HG03520 (cell line): ENCODE results near the gene WWC2.
"Not testable (repeated sequence)": the region's sequence is repeated elsewhere in the genome, so short reads cannot be mapped to it uniquely, and the experiment has no call there.

Experiments
- ATAC-seq: cut with Tn5 transposase; IDR thresholded peaks from one replicate; pipeline ENCODE4 v1.9.1; 2021; ENCODE audit warnings: mild to moderate bottlenecking, moderate library complexity; ENCODE audit not compliant: unreplicated experiment

Gene WWC2

GRCh38 chr4:183193730-183194338, 94.8 kb downstream of the WWC2 start:
- not testable (repeated sequence) for ATAC-seq

- no peak for ATAC-seq
Observed at GRCh38 chr4:183195534-183195933, 96.5 kb downstream of the WWC2 start.

GRCh38 chr4:183197140-183197539, 98.1 kb downstream of the WWC2 start:
- ATAC-seq: no peak

GRCh38 chr4:183200453-183200852, 101.4 kb downstream of the WWC2 start:
- no peak for ATAC-seq

GRCh38 chr4:183201331-183201730, 102.3 kb downstream of the WWC2 start:
- ATAC-seq: no peak

GRCh38 chr4:183202523-183202922, 103.5 kb downstream of the WWC2 start:
- ATAC-seq: no peak

- no peak for ATAC-seq
Observed at GRCh38 chr4:183204793-183205192, 105.7 kb downstream of the WWC2 start.

- no peak for ATAC-seq
Observed at GRCh38 chr4:183205193-183205592, 106.1 kb downstream of the WWC2 start.

- ATAC-seq: no peak
Observed at GRCh38 chr4:183205709-183206108, 106.7 kb downstream of the WWC2 start.

- no peak for ATAC-seq
Observed at GRCh38 chr4:183211533-183211932, 112.5 kb downstream of the WWC2 start.

GRCh38 chr4:183213996-183214395, 114.9 kb downstream of the WWC2 start:
- no peak for ATAC-seq

GRCh38 chr4:183214912-183215488, 115.9 kb downstream of the WWC2 start:
- ATAC-seq: no peak

- no peak for ATAC-seq
Observed at GRCh38 chr4:183220236-183220635, 121.2 kb downstream of the WWC2 start.

- ATAC-seq: no peak
Observed at GRCh38 chr4:183223053-183223452, 124.0 kb downstream of the WWC2 start.

GRCh38 chr4:183229397-183229796, 130.3 kb downstream of the WWC2 start:
- ATAC-seq: no peak

GRCh38 chr4:183240581-183241321, 141.7 kb downstream of the WWC2 start:
- ATAC-seq: no peak

GRCh38 chr4:183241322-183241640, 142.2 kb downstream of the WWC2 start:
- no peak for ATAC-seq

GRCh38 chr4:183241721-183242151, 142.7 kb downstream of the WWC2 start:
- ATAC-seq: no peak

GRCh38 chr4:183242291-183242690, 143.2 kb downstream of the WWC2 start:
- no peak for ATAC-seq

GRCh38 chr4:183244019-183244418, 145.0 kb downstream of the WWC2 start:
- no peak for ATAC-seq

- ATAC-seq: no peak
Observed at GRCh38 chr4:183244506-183244905, 145.4 kb downstream of the WWC2 start.

- ATAC-seq: no peak
Observed at GRCh38 chr4:183248201-183248600, 149.1 kb downstream of the WWC2 start.
